SJSA1 (cell line): ENCODE data around the gene SERINC5. TPM values are rescaled to one million over a fixed set of nuclear protein-coding genes. Genes with fewer than 3 reads are reported as not detected.

ENCODE experiments used
- DNase-seq, 2 experiments: peaks; one replicate each; pipeline ENCODE4 v3.0.0-alpha.2; 2015 to 2020; ENCODE audit warnings: low spot score in 2 of 2, low read depth in 1 of 2
- H3K27ac ChIP-seq: fragments of 250-450 bp; sonication (Bioruptor Pico); 2 replicates; pipeline ENCODE4 v1.5.1; 2020; ENCODE audit warnings: mild to moderate bottlenecking, moderate library complexity
- H3K27me3 ChIP-seq: fragments of 250-450 bp; sonication (Bioruptor Pico); replicated peaks from 2 replicates; pipeline ENCODE4 v1.5.1; 2020; ENCODE audit warnings: mild to moderate bottlenecking, moderate library complexity
- H3K36me3 ChIP-seq: fragments of 250-450 bp; sonication (Bioruptor Pico); 2 replicates; pipeline ENCODE4 v1.5.1; 2020; ENCODE audit warnings: mild to moderate bottlenecking
- H3K4me1 ChIP-seq: fragments of 250-450 bp; sonication (Bioruptor Pico); replicated peaks from 2 replicates; pipeline ENCODE4 v1.6.1; 2021; ENCODE audit warnings: mild to moderate bottlenecking
- H3K4me3 ChIP-seq: fragments of 250-450 bp; sonication (Bioruptor Pico); 2 replicates; pipeline ENCODE4 v1.5.1; 2020; ENCODE audit warnings: mild to moderate bottlenecking
- H3K9me3 ChIP-seq: fragments of 250-450 bp; sonication (Bioruptor Pico); replicated peaks from 2 replicates; pipeline ENCODE4 v1.5.1; 2020; ENCODE audit warnings: mild to moderate bottlenecking
- total RNA-seq: library from RNA; depleted of rRNA; stranded (reverse); fragments of >200 nt; shearing (Covaris generic); gene quantifications from 2 replicates; pipeline ENCODE4 v1.2.3, GENCODE V29; 2014

Gene SERINC5
- total RNA-seq, 1 experiment from 2014 or later = 7.0 TPM

GRCh38 chr5:80230269-80230992 is 25.4 kb downstream of the SERINC5 start:
- Histone ChIP-seq H3K27me3 (no peaks in the 10 kb centered on the region), H3K4me1 (peaks cover 36% of the 10 kb centered on the region), H3K9me3 (no peaks in the 10 kb centered on the region), H3K4me3 (no peak overlapping the region), H3K36me3 (no peaks in the 10 kb centered on the region), H3K27ac (peak overlapping the region; percentile 69)
- no peak for DNase-seq

- Histone ChIP-seq H3K27ac (peak overlapping the region; percentile 17; the same call in 1 of the 2 replicates), H3K4me3 (no peak overlapping the region)
Measured at GRCh38 chr5:80229902-80230255, 26.0 kb downstream of the SERINC5 start.

GRCh38 chr5:80227979-80228596 is 27.8 kb downstream of the SERINC5 start:
- no peaks in the 10 kb centered on the region for H3K36me3 ChIP-seq
- no peak overlapping the region for H3K27ac ChIP-seq
- no peaks in the 10 kb centered on the region for H3K9me3 ChIP-seq
- no peaks in the 10 kb centered on the region for H3K27me3 ChIP-seq
- peaks cover 36% of the 10 kb centered on the region for H3K4me1 ChIP-seq
- no peak overlapping the region for H3K4me3 ChIP-seq
- no peak for DNase-seq

More at GRCh38 chr5:80229902-80230255, 26.0 kb downstream of the SERINC5 start:
- DNase-seq = no peak
- Histone ChIP-seq H3K4me1 (peaks cover 36% of the 10 kb centered on the region), H3K9me3 (no peaks in the 10 kb centered on the region), H3K36me3 (no peaks in the 10 kb centered on the region), H3K27me3 (no peaks in the 10 kb centered on the region)

GRCh38 chr5:80225934-80226326 is 29.9 kb downstream of the SERINC5 start:
- H3K27me3 ChIP-seq = no peaks in the 10 kb centered on the region
- H3K4me1 ChIP-seq = peaks cover 20% of the 10 kb centered on the region
- H3K36me3 ChIP-seq = no peaks in the 10 kb centered on the region
- no peaks in the 10 kb centered on the region for H3K9me3 ChIP-seq
- H3K27ac ChIP-seq = no peak overlapping the region
- no peak for DNase-seq
- no peak overlapping the region for H3K4me3 ChIP-seq

- H3K27me3 ChIP-seq = no peaks in the 10 kb centered on the region
- no peaks in the 10 kb centered on the region for H3K9me3 ChIP-seq
- H3K4me1 ChIP-seq = peaks cover 19% of the 10 kb centered on the region
- no peak overlapping the region for H3K4me3 ChIP-seq
- no peaks in the 10 kb centered on the region for H3K36me3 ChIP-seq
- H3K27ac ChIP-seq = no peak overlapping the region
- no peak for DNase-seq
Measured at GRCh38 chr5:80225189-80225933, 30.5 kb downstream of the SERINC5 start.

- Histone ChIP-seq H3K27ac (peak overlapping the region; percentile 18), H3K9me3 (no peaks in the 10 kb centered on the region), H3K36me3 (no peaks in the 10 kb centered on the region), H3K27me3 (no peaks in the 10 kb centered on the region), H3K4me3 (no peak overlapping the region), H3K4me1 (peaks cover 7% of the 10 kb centered on the region)
- peak in 1 of 2 experiments; percentile 35 for DNase-seq
Measured at GRCh38 chr5:80223561-80223960, 32.3 kb downstream of the SERINC5 start.

- DNase-seq = no peak
- Histone ChIP-seq H3K9me3 (no peaks in the 10 kb centered on the region), H3K4me1 (peaks cover 7% of the 10 kb centered on the region)
Measured at GRCh38 chr5:80220245-80220897, 35.5 kb downstream of the SERINC5 start.

GRCh38 chr5:80219391-80219790 is 36.5 kb downstream of the SERINC5 start:
- no peak for DNase-seq
- Histone ChIP-seq H3K4me1 (peaks cover 10% of the 10 kb centered on the region), H3K27ac (no peak overlapping the region), H3K9me3 (no peaks in the 10 kb centered on the region), H3K4me3 (no peak overlapping the region), H3K27me3 (no peaks in the 10 kb centered on the region), H3K36me3 (no peaks in the 10 kb centered on the region)

More at GRCh38 chr5:80220245-80220897, 35.5 kb downstream of the SERINC5 start:
- Histone ChIP-seq H3K4me3 (no peak overlapping the region), H3K27ac (no peak overlapping the region), H3K27me3 (no peaks in the 10 kb centered on the region), H3K36me3 (no peaks in the 10 kb centered on the region)

- Histone ChIP-seq H3K27ac (no peak overlapping the region), H3K4me3 (no peak overlapping the region), H3K36me3 (no peaks in the 10 kb centered on the region), H3K9me3 (no peaks in the 10 kb centered on the region), H3K27me3 (no peaks in the 10 kb centered on the region), H3K4me1 (peaks cover 14% of the 10 kb centered on the region)
- DNase-seq = no peak
Measured at GRCh38 chr5:80217667-80218066, 38.2 kb downstream of the SERINC5 start.

GRCh38 chr5:80216753-80217596 is 38.9 kb downstream of the SERINC5 start:
- no peak overlapping the region for H3K27ac ChIP-seq
- no peaks in the 10 kb centered on the region for H3K36me3 ChIP-seq
- H3K27me3 ChIP-seq = no peaks in the 10 kb centered on the region
- no peak for DNase-seq
- peaks cover 14% of the 10 kb centered on the region for H3K4me1 ChIP-seq
- no peaks in the 10 kb centered on the region for H3K9me3 ChIP-seq
- H3K4me3 ChIP-seq = no peak overlapping the region

GRCh38 chr5:80216096-80216495 is 39.8 kb downstream of the SERINC5 start:
- Histone ChIP-seq H3K27me3 (no peaks in the 10 kb centered on the region), H3K27ac (no peak overlapping the region), H3K9me3 (no peaks in the 10 kb centered on the region), H3K4me3 (no peak overlapping the region), H3K36me3 (no peaks in the 10 kb centered on the region), H3K4me1 (peaks cover 14% of the 10 kb centered on the region)
- no peak for DNase-seq

GRCh38 chr5:80215523-80215922 is 40.3 kb downstream of the SERINC5 start:
- no peak overlapping the region for H3K4me3 ChIP-seq
- no peaks in the 10 kb centered on the region for H3K27me3 ChIP-seq
- DNase-seq = no peak
- peaks cover 11% of the 10 kb centered on the region for H3K4me1 ChIP-seq
- no peak overlapping the region for H3K27ac ChIP-seq
- no peaks in the 10 kb centered on the region for H3K9me3 ChIP-seq
- H3K36me3 ChIP-seq = no peaks in the 10 kb centered on the region

- H3K27ac ChIP-seq = no peak overlapping the region
Measured at GRCh38 chr5:80213466-80213865, 42.4 kb downstream of the SERINC5 start.

More at GRCh38 chr5:80213466-80213865, 42.4 kb downstream of the SERINC5 start:
- peaks cover 7% of the 10 kb centered on the region; the same call in 1 of the 2 replicates for H3K4me1 ChIP-seq
- no peaks in the 10 kb centered on the region for H3K36me3 ChIP-seq
- H3K9me3 ChIP-seq = no peaks in the 10 kb centered on the region
- H3K27me3 ChIP-seq = no peaks in the 10 kb centered on the region
- DNase-seq = no peak
- H3K4me3 ChIP-seq = no peak overlapping the region
